Body of pancreas (tissue), 4 donors: ENCODE results near the gene VPS39.

Experiments used
- POLR2A ChIP-seq, 3 donors: fragments of 450-650 bp; IDR thresholded peaks; one replicate each; pipeline ENCODE4 v1.6.1; 2016; ENCODE audit warnings: antibody characterized with exemption in 3 of 3, mild to moderate bottlenecking in 2 of 3
- TF ChIP-seq, protein P1 (sequence below), 7 experiments: fragments of 450-650 bp in 4 of 7; fragments of 200-600 bp in 3 of 7; sonication (generic) in 3 of 7; IDR thresholded peaks; one replicate each; pipeline ENCODE4 v1.5.1; 2016 to 2019; ENCODE audit warnings: antibody characterized with exemption in 7 of 7

GRCh38 chr15:42182328-42182886 lies 25.7 kb downstream of the VPS39 start:
- TF ChIP-seq, protein P1, sequence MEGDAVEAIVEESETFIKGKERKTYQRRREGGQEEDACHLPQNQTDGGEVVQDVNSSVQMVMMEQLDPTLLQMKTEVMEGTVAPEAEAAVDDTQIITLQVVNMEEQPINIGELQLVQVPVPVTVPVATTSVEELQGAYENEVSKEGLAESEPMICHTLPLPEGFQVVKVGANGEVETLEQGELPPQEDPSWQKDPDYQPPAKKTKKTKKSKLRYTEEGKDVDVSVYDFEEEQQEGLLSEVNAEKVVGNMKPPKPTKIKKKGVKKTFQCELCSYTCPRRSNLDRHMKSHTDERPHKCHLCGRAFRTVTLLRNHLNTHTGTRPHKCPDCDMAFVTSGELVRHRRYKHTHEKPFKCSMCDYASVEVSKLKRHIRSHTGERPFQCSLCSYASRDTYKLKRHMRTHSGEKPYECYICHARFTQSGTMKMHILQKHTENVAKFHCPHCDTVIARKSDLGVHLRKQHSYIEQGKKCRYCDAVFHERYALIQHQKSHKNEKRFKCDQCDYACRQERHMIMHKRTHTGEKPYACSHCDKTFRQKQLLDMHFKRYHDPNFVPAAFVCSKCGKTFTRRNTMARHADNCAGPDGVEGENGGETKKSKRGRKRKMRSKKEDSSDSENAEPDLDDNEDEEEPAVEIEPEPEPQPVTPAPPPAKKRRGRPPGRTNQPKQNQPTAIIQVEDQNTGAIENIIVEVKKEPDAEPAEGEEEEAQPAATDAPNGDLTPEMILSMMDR (IDR thresholded peaks at IDR 0.05) = no peak
- no peak for TF ChIP-seq POLR2A (IDR thresholded peaks at IDR 0.05)
